Measurements from ENCODE around the gene PRAMEF9.
"Not testable (repeated sequence)": the region's sequence is repeated elsewhere in the genome, so short reads cannot be mapped to it uniquely, and the experiment has no call there.

Gene PRAMEF9

DNA sequence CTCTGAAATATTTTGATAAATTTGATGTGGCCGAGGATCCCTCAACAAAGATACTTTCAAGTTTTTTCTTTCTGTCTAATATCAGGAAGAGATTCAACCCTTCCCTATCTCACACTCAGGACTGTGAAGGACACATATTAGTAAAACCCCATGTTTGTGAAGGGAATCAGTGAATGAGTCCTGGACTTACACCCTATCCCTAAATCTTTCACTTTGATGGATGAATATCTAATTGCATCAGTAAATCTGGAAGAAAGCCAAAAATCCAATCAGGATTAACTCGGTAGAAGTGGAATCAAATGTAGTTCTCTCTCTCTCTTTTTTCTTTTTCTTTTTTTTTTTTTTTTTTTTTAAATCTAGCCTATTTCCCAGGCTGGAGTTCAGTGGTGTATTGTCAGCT is at the start of gene PRAMEF9:
Gene PRAMEF9, plus strand, starts transcription at position 301 of the 400 bp plus-strand sequence. CDS start 3,433 bp downstream, outside the sequence.
- not testable (repeated sequence) for H3K4me3 ChIP-seq (ENCODE audit: low read depth, low read length); DNase-seq (ENCODE audit: low read depth)

GRCh38 chr1:13155909-13156308 is 15.7 kb upstream of the PRAMEF9 start, which contains the start of gene PRAMEF26:
TSS of gene PRAMEF26 (minus strand) at chr1:13156009. CDS start at chr1:13153095, 2,914 bp downstream.
- H3K4me3 ChIP-seq (ENCODE audit: low read depth, low read length); DNase-seq (ENCODE audit: low read depth): not testable (repeated sequence)

DNA sequence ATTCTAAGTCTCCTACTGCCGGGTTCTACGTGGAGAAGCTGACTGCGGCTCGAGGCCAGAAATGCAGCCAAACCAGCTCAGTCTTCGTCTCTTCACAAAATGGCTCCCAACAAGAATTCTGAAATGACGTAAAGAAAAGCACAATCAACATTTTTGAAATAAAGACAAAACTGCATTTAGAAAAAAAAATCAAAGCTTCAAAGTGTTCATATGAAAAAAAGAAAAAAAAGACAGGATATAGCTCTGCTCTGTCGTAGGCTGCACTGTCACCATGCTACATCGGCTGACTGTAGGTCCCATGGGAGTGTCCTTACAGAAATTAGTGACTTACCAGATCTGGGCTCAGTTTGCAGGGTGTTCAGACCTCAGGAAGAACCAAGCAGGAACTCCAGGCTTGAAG is 6.1 kb upstream of the PRAMEF9 start, which contains the start of gene HNRNPCL4:
Gene HNRNPCL4, minus strand, starts transcription at position 101 of the 400 bp plus-strand sequence. CDS start 164 bp downstream, outside the sequence.
- DNase-seq (ENCODE audit: low read depth); H3K4me3 ChIP-seq (ENCODE audit: low read depth, low read length): not testable (repeated sequence)

DNA sequence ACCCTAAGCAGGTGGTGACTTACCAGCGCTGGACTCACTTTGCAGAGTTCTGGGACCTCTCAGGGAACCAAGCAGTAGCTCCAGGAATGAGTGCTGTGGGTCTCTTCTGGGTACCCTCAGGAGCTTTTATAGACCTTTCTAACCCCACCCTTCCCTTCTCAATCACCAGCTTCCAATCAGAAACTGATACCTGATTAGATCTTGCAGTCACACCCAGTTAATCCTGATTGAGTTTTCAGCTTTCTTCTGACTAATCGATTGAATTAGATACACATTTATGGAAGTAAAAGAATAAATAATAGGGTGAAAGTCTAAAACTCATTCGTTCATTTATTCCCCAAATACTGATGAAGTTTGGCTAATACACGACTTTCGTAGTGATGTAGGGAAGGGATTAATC is 29.7 kb downstream of the PRAMEF9 start, which contains the start of gene PRAMEF13:
Gene PRAMEF13, minus strand, starts transcription at position 101 of the 400 bp plus-strand sequence. CDS start 1,820 bp downstream, outside the sequence.
- DNase-seq (ENCODE audit: low read depth); H3K4me3 ChIP-seq (ENCODE audit: low read depth, low read length): not testable (repeated sequence)

DNA sequence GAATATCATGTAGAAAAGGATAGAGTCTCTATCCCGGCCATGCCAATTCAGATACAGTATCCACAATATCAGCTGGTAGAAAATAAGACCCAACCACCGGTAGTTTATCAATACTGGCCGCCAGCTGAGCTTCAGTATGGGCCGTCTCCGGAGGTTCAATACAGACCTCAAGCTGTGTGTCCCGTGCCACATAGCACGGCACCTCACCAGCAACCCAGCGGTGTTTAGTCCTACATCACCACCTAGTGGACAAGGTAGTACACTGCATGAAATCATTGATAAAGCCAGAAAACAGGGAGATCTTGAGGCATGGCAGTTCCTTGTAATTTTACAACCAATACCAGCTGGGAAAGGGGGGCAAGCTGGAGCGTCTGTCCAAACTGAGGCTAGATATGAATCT is 37.1 kb downstream of the PRAMEF9 start:
- not testable (repeated sequence) for DNase-seq (ENCODE audit: low read depth); H3K4me3 ChIP-seq (ENCODE audit: low read depth, low read length)

GRCh38 chr1:13216619-13217018 is 45.0 kb downstream of the PRAMEF9 start:
- DNase-seq (ENCODE audit: low read depth); H3K4me3 ChIP-seq (ENCODE audit: low read depth, low read length): not testable (repeated sequence)

GRCh38 chr1:13219203-13219602 is 47.6 kb downstream of the PRAMEF9 start:
- not testable (repeated sequence) for H3K4me3 ChIP-seq (ENCODE audit: low read depth, low read length); DNase-seq (ENCODE audit: low read depth)

GRCh38 chr1:13222788-13223187 is 51.1 kb downstream of the PRAMEF9 start:
- not testable (repeated sequence) for DNase-seq (ENCODE audit: low read depth); H3K4me3 ChIP-seq (ENCODE audit: low read depth, low read length)

DNA sequence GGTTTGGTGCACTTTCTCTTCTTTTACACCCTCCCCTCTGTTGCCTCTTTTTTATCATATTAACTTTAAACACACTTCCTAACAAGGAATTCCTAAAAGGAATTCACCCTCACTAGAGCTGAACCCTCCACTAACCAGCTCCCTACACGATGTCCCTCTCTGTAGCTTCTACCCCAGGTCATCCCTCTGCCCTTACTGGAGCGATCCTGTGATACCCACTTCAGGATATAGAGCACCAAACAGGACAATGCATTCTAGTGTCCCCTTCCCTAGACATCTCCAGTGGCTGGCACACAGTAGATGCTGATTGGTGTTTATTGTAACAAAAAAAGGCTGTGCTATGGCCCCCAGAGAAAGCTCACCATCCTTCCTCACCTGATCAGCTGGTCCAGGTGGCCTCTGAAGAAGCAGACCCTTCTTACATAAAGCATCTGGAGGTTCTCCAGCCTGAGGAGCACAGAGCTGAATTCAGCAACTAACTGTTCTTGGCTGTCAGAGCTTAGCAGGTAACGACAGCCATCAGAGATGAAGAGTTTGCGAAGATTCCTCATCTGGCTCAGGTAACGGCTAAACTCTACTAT is 52.9 kb downstream of the PRAMEF9 start:
- TF ChIP-seq, protein P1, sequence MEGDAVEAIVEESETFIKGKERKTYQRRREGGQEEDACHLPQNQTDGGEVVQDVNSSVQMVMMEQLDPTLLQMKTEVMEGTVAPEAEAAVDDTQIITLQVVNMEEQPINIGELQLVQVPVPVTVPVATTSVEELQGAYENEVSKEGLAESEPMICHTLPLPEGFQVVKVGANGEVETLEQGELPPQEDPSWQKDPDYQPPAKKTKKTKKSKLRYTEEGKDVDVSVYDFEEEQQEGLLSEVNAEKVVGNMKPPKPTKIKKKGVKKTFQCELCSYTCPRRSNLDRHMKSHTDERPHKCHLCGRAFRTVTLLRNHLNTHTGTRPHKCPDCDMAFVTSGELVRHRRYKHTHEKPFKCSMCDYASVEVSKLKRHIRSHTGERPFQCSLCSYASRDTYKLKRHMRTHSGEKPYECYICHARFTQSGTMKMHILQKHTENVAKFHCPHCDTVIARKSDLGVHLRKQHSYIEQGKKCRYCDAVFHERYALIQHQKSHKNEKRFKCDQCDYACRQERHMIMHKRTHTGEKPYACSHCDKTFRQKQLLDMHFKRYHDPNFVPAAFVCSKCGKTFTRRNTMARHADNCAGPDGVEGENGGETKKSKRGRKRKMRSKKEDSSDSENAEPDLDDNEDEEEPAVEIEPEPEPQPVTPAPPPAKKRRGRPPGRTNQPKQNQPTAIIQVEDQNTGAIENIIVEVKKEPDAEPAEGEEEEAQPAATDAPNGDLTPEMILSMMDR (IDR thresholded peaks at IDR 0.05; ENCODE audit: control insufficient read depth, extremely low read depth, insufficient read depth): no peak
- H3K4me3 ChIP-seq (ENCODE audit: low read depth, low read length): no peak overlapping the region
- DNase-seq (ENCODE audit: low read depth): no peak

- not testable (repeated sequence) for H3K4me3 ChIP-seq (ENCODE audit: low read depth, low read length); DNase-seq (ENCODE audit: low read depth)
Measured at GRCh38 chr1:13225675-13226204, 54.1 kb downstream of the PRAMEF9 start, which contains the start of gene PRAMEF18. TSS of gene PRAMEF18 (minus strand) at chr1:13226154. CDS start at chr1:13226106, 48 bp downstream.

DNA sequence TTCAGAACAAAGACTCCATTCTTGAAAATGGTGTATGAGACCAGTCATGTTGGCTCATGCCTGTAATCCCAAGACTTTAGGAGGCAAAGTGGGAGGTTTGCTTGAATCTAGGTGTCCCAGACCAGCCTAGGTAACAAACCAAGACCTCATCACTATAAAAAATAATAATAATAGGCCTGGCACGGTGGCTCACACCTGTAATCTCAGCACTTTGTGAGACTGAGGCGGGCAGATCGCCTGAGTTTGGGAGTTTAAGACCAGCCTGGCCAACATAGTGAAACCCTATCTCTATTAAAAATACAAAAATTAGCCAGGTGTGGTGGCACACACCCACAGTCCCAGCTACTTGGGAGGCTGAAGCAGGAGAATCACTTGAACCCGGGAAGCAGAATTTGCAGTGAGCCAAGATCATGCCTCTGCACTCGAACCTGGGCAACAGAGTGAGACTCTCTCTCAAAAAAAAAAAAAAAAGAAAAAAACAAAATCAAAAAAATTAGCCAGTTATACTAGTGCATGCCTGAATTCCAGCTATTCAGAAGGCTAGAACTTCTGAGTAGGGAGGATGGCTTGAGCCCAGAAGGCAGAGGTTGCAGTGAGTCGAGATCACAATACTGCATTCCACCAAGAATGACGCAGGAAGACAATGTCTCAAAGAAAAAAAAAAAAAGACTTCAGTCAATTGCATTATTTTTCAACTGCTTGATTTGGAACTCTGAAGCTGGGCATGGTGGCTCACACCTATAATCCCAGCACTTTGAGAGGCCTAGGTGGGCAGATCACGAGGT is 55.8 kb downstream of the PRAMEF9 start:
- DNase-seq (ENCODE audit: low read depth); H3K4me3 ChIP-seq (ENCODE audit: low read depth, low read length): not testable (repeated sequence)

DNA sequence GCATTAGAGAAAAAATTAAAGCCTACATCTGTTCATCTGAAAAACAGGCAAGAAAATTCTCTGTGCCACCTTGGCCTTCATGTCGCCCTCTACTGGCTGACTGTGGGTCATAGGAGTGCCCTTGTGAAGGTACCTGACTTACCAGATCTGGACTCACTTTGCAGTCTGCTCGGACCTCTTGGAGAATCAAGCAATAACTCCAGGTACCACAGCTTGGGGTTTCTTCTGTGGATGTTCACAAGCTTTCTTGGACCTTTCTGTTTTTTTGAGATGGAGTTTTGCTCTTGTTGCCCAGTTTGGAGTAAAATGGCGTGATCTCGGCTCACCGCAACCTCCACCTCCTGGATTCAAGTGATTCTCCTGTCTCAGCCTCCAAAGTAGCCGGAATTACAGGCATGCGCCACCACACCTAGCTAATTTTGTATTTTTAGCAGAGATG is 56.7 kb downstream of the PRAMEF9 start:
- DNase-seq (ENCODE audit: low read depth): peak; percentile 6
- TF ChIP-seq, protein P1 (IDR thresholded peaks at IDR 0.05; ENCODE audit: control insufficient read depth, extremely low read depth, insufficient read depth): peak; percentile 72

More for the DNA sequence above, 56.7 kb downstream of the PRAMEF9 start:
- no peak overlapping the region for H3K4me3 ChIP-seq (ENCODE audit: low read depth, low read length)

Data from LNCaP clone FGC (cell line).